ENCODE results near the gene SLC22A23.

Gene SLC22A23

GRCh38 chr6:3270258-3270657, 186.6 kb downstream of the SLC22A23 start:
- no peak overlapping the region for H3K27ac Mint-ChIP-seq
- no peak overlapping the region for H3K4me3 Mint-ChIP-seq
- no peaks in the 10 kb centered on the region for H3K27me3 Mint-ChIP-seq
- H3K9me3 Mint-ChIP-seq = no peaks in the 10 kb centered on the region
- H3K36me3 Mint-ChIP-seq = peaks cover 4% of the 10 kb centered on the region
- H3K4me1 Mint-ChIP-seq = peaks cover 45% of the 10 kb centered on the region

DNA sequence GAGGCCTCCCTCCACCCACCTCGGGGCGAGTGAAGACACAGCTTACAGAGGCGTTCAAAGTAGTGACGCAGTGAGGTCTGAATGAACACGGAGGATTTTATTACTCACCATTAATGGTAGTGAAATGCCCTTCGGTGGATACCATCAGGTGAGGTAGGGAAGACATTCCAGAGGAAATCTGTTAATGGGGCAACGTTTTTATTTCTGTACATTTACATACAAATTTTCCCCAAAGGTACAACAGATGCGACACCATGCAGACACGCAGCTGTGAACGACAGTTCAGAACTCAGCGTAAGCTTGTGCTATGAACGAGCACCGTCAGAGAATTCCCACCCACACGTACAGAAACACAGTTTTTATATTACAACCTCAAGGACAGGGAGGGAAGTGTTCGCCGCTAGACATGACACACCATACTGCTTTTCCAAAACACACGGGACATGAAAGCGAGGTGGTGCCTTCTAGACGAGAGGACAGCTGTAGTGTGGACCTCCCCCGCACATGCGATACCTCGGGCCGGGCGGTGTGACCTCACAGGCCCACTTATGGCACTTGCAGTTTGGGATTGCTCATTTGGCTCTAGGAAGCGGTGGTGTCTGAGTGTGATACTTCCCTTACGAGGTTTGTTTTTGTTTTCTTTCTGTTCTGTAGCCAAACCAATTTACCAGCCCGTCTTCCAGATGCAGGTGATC, 187.4 kb downstream of the SLC22A23 start:
- Mint-ChIP-seq H3K27me3 (no peaks in the 10 kb centered on the region), H3K36me3 (peaks cover 5% of the 10 kb centered on the region), H3K4me1 (peaks cover 51% of the 10 kb centered on the region), H3K27ac (no peak overlapping the region), H3K4me3 (no peak overlapping the region), H3K9me3 (no peaks in the 10 kb centered on the region)

GRCh38 chr6:3268680-3269079, 188.2 kb downstream of the SLC22A23 start:
- H3K27ac Mint-ChIP-seq = no peak overlapping the region

DNA sequence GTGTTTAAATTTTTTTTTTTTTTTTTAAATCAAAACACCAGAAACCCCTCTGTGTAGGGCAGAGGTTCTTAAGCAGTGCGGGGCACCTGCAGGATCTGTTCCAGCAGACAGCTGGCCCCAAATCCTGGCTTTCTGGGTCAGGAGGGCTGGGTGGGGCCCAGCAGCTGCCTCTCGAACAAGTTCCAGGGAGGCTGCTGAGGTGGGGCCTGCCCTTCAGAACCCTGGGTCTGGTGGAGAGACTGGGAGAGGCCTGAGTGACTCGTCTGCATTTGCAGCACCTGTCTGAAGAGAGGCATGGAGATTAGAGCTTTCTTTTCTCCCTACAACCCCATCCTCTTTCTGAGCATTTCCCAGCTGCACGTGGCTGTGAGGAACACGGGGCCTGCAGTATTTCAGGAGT, 189.7 kb downstream of the SLC22A23 start:
- Mint-ChIP-seq H3K9me3 (no peaks in the 10 kb centered on the region), H3K36me3 (peaks cover 5% of the 10 kb centered on the region), H3K4me3 (no peak overlapping the region), H3K4me1 (peaks cover 54% of the 10 kb centered on the region), H3K27ac (no peak overlapping the region), H3K27me3 (no peaks in the 10 kb centered on the region)

More at GRCh38 chr6:3268680-3269079, 188.2 kb downstream of the SLC22A23 start:
- Mint-ChIP-seq H3K4me3 (no peak overlapping the region), H3K9me3 (no peaks in the 10 kb centered on the region), H3K36me3 (peaks cover 5% of the 10 kb centered on the region), H3K4me1 (peaks cover 47% of the 10 kb centered on the region), H3K27me3 (no peaks in the 10 kb centered on the region)

- peaks cover 64% of the 10 kb centered on the region for H3K4me1 Mint-ChIP-seq
- no peak overlapping the region for H3K27ac Mint-ChIP-seq
- peaks cover 5% of the 10 kb centered on the region for H3K36me3 Mint-ChIP-seq
- H3K9me3 Mint-ChIP-seq = no peaks in the 10 kb centered on the region
- H3K4me3 Mint-ChIP-seq = no peak overlapping the region
- H3K27me3 Mint-ChIP-seq = no peaks in the 10 kb centered on the region
These were observed 190.7 kb downstream of the SLC22A23 start for GRCh38 chr6:3266170-3266569.

DNA sequence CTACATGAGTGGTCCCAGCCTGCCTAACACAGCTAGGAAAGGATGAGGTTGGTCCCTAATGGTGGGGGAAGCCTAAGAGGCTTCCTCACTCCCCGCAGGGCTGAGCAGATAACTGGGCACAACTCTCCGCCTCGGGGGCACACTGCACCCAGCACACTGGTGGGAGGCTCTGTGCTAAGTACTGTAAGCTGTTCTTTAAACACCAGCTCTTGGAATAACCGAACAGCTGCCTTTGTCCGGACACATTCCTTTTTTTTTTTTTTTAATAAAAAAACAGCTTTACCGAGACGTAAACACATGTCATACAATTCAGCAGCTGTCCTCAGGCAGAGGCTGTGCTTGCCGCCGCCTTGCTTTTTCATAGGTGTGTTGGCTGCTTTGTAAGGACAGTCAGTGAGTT, 191.2 kb downstream of the SLC22A23 start:
- Mint-ChIP-seq H3K27me3 (no peaks in the 10 kb centered on the region), H3K27ac (no peak overlapping the region), H3K4me3 (no peak overlapping the region), H3K36me3 (peaks cover 5% of the 10 kb centered on the region), H3K9me3 (no peaks in the 10 kb centered on the region), H3K4me1 (peaks cover 69% of the 10 kb centered on the region)

DNA sequence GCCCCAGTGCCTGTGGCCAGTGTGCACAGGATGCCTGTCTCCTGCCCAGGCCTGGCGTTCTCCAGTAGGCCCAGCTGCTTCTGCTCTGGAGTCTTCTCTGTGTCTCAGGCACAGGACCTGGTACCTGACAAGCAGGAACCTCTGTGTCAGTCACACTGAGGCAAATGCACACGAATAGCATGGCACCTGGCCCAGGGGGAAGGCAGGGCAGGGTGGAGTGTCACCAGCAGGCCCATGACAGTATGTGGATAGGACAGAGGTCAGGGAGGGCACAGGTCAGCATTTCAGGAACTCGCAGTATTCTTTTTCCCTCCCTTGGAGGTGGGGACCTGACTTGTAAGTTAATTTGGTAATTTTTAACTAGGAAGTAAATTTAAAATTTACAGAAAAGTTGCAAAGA, 192.5 kb downstream of the SLC22A23 start:
- Mint-ChIP-seq H3K9me3 (no peaks in the 10 kb centered on the region), H3K4me3 (no peak overlapping the region), H3K27ac (no peak overlapping the region), H3K36me3 (peaks cover 9% of the 10 kb centered on the region), H3K4me1 (peaks cover 74% of the 10 kb centered on the region), H3K27me3 (no peaks in the 10 kb centered on the region)

GRCh38 chr6:3263096-3263495, 193.8 kb downstream of the SLC22A23 start:
- no peaks in the 10 kb centered on the region for H3K27me3 Mint-ChIP-seq
- H3K9me3 Mint-ChIP-seq = no peaks in the 10 kb centered on the region
- H3K4me3 Mint-ChIP-seq = peak overlapping the region; percentile 5
- peaks cover 66% of the 10 kb centered on the region for H3K4me1 Mint-ChIP-seq
- H3K27ac Mint-ChIP-seq = peak overlapping the region; percentile 43
- H3K36me3 Mint-ChIP-seq = peaks cover 9% of the 10 kb centered on the region

- H3K4me1 Mint-ChIP-seq = peaks cover 58% of the 10 kb centered on the region
- peak overlapping the region; percentile 70 for H3K27ac Mint-ChIP-seq
- H3K4me3 Mint-ChIP-seq = peak overlapping the region; percentile 99
- H3K36me3 Mint-ChIP-seq = peaks cover 7% of the 10 kb centered on the region
- no peaks in the 10 kb centered on the region for H3K27me3 Mint-ChIP-seq
- H3K9me3 Mint-ChIP-seq = no peaks in the 10 kb centered on the region
These were observed 194.9 kb downstream of the SLC22A23 start for GRCh38 chr6:3261921-3262320.

- peaks cover 56% of the 10 kb centered on the region for H3K4me1 Mint-ChIP-seq
- H3K36me3 Mint-ChIP-seq = peaks cover 6% of the 10 kb centered on the region
- H3K27me3 Mint-ChIP-seq = no peaks in the 10 kb centered on the region
- no peaks in the 10 kb centered on the region for H3K9me3 Mint-ChIP-seq
- peak overlapping the region; percentile 99 for H3K4me3 Mint-ChIP-seq
- H3K27ac Mint-ChIP-seq = no peak overlapping the region
These were observed 195.4 kb downstream of the SLC22A23 start for GRCh38 chr6:3261518-3261820.

DNA sequence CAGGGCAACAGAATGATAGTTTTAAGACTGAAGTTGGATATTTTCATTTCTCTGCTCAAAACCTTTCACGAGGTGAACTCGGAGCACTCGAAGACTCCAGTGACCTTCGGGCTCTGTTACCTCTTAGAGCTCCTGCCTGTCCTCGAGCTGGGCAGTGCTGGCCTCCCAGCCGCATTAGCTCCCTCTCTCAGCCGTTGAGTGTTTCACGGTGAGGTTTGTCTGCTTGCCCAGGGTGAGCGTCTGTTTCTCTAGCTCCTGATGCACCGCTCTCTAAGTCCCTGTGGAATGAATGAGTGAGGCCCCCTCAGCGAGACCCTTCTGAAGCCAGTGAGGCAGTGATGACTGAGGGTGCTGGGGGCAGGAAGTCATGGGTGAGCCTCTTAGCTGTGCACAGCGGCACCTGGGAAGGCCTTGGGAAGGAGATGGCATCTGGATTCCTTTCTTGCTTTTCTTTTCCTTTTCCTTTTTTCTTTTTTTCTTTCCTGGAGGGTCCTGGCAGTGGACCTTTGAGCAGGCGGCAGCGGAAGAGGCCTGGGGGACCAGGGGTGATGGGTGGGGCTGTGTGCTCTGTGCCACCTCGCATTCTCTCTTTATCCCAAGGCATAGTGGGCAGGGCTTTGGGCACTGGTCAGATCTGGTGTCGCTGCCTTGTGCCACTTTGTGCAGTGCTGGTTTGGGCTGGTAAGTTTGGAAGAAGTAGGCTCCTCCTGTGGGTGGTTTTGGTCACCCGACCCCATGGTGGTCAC, 195.9 kb downstream of the SLC22A23 start:
- Mint-ChIP-seq H3K4me3 (peak overlapping the region; percentile 99), H3K27ac (peak overlapping the region; percentile 12)

DNA sequence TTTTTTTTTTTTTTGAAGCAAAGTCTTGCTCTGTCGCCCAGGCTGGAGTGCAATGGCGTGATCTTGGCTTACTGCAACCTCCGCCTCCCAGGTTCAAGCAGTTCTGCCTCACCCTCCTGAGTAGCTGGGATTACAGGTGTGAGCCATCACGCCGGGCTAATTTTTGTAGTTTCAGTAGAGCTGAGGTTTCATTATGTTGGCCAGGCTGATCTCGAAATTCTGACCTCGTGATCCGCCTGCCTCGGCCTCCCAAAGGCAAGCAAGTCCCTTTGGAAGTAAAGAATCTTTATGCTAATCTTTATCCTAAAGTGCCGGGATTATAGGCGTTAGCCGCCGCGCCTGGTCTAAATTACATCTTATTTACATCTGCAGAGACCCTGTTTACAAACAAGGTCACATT, 196.6 kb downstream of the SLC22A23 start:
- no peaks in the 10 kb centered on the region for H3K27me3 Mint-ChIP-seq
- H3K36me3 Mint-ChIP-seq = peaks cover 5% of the 10 kb centered on the region
- no peak overlapping the region for H3K27ac Mint-ChIP-seq

More for the DNA sequence above, 195.9 kb downstream of the SLC22A23 start:
- Mint-ChIP-seq H3K27me3 (no peaks in the 10 kb centered on the region), H3K9me3 (no peaks in the 10 kb centered on the region), H3K4me1 (peaks cover 51% of the 10 kb centered on the region), H3K36me3 (peaks cover 5% of the 10 kb centered on the region)

GRCh38 chr6:3259491-3259958, 197.3 kb downstream of the SLC22A23 start:
- Mint-ChIP-seq H3K4me1 (peaks cover 43% of the 10 kb centered on the region), H3K36me3 (peaks cover 4% of the 10 kb centered on the region), H3K27me3 (no peaks in the 10 kb centered on the region)

More for the DNA sequence above, 196.6 kb downstream of the SLC22A23 start:
- H3K4me3 Mint-ChIP-seq = peak overlapping the region; percentile 99
- no peaks in the 10 kb centered on the region for H3K9me3 Mint-ChIP-seq
- peaks cover 51% of the 10 kb centered on the region for H3K4me1 Mint-ChIP-seq

DNA sequence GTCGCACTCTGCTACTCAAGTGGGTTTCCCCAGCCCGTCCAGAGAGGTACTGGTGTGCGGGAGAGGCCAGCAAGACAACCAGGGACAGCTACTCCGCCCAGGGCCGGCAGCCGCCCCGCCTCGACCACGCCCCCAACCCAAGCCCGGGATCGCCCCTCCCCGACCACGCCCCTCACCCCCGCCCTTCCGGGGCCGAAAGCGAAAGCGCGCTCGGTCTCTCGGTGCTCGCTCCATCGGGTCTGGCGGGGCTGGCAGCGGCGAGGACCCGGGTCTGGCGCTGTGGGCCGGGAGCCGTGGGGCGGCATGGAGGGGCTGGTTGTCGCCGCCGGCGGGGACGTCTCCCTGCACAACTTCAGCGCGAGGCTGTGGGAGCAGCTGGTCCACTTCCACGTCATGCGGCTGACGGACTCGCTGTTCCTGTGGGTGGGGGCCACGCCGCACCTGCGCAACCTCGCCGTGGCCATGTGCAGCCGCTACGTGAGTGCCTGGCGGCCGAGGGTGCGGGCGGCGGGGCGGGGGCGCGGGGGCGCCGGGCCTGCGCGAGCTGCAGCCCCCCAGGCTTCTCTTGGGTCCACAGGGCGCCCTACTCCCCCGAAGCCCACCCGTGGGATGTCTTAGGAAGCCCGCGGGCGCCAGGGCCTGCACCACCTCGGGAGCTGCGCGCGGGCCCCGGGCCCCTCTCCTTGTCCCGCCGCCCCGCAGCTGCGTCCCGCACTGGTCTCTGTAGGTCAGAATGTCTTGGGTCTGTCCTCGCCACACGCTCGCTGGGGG, 197.9 kb downstream of the SLC22A23 start, which contains the start of gene PSMG4:
PSMG4 (plus strand) TSS at position 228 of the 771 bp plus-strand sequence; CDS start at position 304, 76 bp downstream.
- Mint-ChIP-seq H3K27me3 (no peaks in the 10 kb centered on the region), H3K9me3 (no peaks in the 10 kb centered on the region), H3K4me3 (peak within 1 kb of the TSS; percentile 99), H3K4me1 (peaks cover 39% of the 10 kb centered on the region), H3K27ac (peak within 1 kb of the TSS; percentile 99), H3K36me3 (peaks cover 4% of the 10 kb centered on the region)

More at GRCh38 chr6:3259491-3259958, 197.3 kb downstream of the SLC22A23 start:
- Mint-ChIP-seq H3K27ac (peak overlapping the region; percentile 99), H3K9me3 (no peaks in the 10 kb centered on the region), H3K4me3 (peak overlapping the region; percentile 99)

DNA sequence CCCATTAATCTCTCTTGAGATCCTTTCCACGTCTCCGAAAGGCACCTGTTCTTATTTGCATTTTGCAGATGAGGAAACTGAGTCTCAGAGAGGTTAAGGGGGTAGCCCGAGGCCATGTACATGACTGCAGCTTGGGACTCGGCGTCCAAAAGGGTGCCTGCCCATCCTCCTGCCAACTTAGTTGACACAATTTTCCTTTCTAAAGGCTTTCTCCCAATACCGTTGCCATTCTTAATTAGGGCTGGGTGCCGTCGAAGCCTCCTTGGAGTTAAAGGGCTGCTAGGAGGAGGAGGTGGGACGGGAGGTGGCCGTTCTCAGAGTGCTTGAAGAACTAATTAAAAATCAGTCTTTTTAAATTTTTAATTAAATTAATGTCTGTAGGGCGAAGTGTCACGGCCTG, 198.6 kb downstream of the SLC22A23 start:
- Mint-ChIP-seq H3K4me3 (peak overlapping the region; percentile 70), H3K4me1 (peaks cover 34% of the 10 kb centered on the region), H3K36me3 (peaks cover 4% of the 10 kb centered on the region), H3K27ac (no peak overlapping the region), H3K9me3 (no peaks in the 10 kb centered on the region), H3K27me3 (no peaks in the 10 kb centered on the region)
